Coronary artery (tissue), 2 donors: ENCODE measurements around the gene HADHA.

Experiments used
- DNase-seq: peaks from one replicate; pipeline ENCODE4 v3.0.0-alpha.2; 2017; ENCODE audit warnings: low spot score
- H3K27ac ChIP-seq, 2 donors: fragments of 200-600 bp; sonication (generic); one replicate each; pipeline ENCODE4 v1.5.1; 2016 to 2019
- H3K4me3 ChIP-seq: fragments of 200-600 bp; sonication (generic); 2 replicates; pipeline ENCODE4 v1.5.1; 2016; ENCODE audit warnings: mild to moderate bottlenecking, moderate library complexity
- CTCF ChIP-seq: fragments of 200-600 bp; sonication (generic); IDR thresholded peaks from one replicate; pipeline ENCODE4 v1.5.1; 2019; ENCODE audit warnings: antibody characterized with exemption

Gene HADHA

GRCh38 chr2:26182887-26183630 lies 61.4 kb downstream of the HADHA start:
- no peak for DNase-seq
- H3K4me3 ChIP-seq = no peak overlapping the region
- no peak overlapping the region for H3K27ac ChIP-seq
- TF ChIP-seq CTCF = no peak

- TF ChIP-seq CTCF = no peak
- DNase-seq = no peak
- no peak overlapping the region for H3K4me3 ChIP-seq
- H3K27ac ChIP-seq = no peak overlapping the region
These were observed 62.0 kb downstream of the HADHA start for GRCh38 chr2:26182441-26182840.

DNA sequence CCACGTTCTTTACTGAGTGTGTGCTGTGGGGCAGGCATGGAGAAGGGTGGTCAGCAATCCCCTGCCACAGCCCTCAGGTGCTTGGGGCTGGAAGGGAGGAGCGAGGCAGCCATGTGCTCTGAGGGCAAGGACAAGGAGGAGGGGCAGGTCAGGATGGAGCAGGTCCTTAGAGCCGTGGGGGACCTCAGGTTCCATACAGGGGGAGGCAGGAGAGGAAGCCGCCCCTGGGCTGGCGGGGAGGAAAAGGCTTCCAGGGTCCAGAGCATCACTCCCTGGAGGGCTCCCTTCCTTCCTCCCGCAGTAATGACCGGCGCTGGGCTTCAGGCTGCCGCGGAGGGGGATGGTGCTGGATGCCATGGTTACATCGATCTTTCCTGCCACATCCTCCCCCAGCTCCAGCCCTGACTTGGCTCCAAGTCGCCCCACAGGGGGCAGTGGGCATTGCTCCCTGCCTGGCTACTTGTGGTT lies 65.0 kb downstream of the HADHA start:
- H3K4me3 ChIP-seq = peak overlapping the region; percentile 87
- DNase-seq = no peak
- H3K27ac ChIP-seq = no peak overlapping the region
- no peak for TF ChIP-seq CTCF

GRCh38 chr2:26178746-26179436 lies 65.5 kb downstream of the HADHA start:
- no peak for DNase-seq

GRCh38 chr2:26178246-26178645 lies 66.2 kb downstream of the HADHA start:
- TF ChIP-seq CTCF = no peak
- no peak for DNase-seq
- Histone ChIP-seq H3K27ac (no peak overlapping the region), H3K4me3 (peak overlapping the region; percentile 87)

More at GRCh38 chr2:26178746-26179436, 65.5 kb downstream of the HADHA start:
- H3K27ac ChIP-seq = peak overlapping the region in 1 of 2 donors; percentile 28
- H3K4me3 ChIP-seq = peak overlapping the region; percentile 87
- no peak for TF ChIP-seq CTCF

- H3K4me3 ChIP-seq = no peak overlapping the region
- DNase-seq = peak; percentile 38
- H3K27ac ChIP-seq = no peak overlapping the region
- no peak for TF ChIP-seq CTCF
These were observed 67.3 kb downstream of the HADHA start for GRCh38 chr2:26177122-26177521.

DNA sequence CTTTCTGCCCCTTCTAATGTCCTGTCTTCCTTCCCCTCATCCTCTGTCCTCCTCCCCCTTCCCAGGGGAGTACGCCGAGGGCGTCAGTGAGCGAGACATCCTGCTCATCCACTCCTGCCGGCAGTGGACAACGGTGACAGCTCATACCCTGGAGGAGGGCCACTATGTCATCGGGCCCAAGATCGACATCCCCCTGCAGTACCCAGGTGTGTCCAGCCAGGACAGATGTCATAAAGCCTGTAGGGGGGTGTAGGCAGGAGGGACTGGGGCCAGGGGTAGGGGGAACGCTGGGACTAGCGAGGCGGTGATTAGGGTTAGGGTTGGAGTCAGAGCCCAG lies 68.2 kb downstream of the HADHA start:
- TF ChIP-seq CTCF = no peak
- H3K27ac ChIP-seq = no peak overlapping the region
- no peak overlapping the region for H3K4me3 ChIP-seq
- no peak for DNase-seq
